Epidermal melanocyte (primary cell): ENCODE measurements around the gene FAM131B.
"Not testable (repeated sequence)": the region's sequence is repeated elsewhere in the genome, so short reads cannot be mapped to it uniquely, and the experiment has no call there.

ENCODE experiments used
- DNase-seq: peaks from one replicate; pipeline ENCODE4 v3.0.0; 2011; ENCODE audit warnings: low spot score; ENCODE audit not compliant: insufficient read length

Gene FAM131B

DNA sequence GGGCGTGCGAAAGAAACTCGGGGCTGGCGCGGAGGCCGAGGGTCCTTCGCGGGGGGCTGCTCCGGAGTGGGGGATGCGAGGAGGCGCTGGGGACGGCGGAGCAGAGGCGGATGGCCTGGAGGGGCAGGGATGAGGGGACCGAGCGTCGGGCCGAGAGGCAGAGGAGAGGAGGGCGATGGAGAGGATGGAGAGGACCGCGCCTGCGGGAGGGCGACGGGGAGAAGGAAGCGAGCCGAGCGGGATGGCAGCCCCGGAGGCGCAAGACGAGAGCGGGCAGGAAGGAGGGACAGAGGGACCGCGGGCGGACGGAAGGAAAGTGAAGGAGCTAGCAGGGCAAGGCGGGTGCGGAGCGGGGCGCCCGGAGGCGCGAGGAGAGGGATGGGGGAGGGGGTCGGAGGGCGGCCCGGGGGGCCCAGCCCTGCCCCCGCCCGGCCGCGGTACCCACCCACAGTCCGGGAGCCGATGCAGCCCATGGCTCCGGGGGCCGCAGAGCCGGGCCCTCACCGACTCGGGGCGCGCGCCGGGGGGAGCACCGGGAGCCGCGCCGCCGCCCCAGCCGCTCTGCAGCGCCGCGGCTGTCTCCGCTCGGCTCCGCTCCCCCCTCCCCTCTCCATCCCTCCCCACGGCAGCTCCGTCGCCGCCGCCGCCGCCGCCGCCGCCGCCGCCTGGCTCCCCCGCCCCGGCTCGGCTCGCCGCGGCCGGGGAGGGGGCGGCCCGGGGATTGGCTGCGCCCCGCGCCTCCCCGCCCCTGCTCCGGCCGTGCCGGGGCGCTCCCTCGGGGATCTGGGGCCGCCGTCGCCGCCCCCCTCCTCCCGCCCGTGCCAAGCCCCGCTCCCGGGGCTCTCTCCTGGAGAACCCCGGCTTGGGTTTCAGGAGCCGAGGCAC is at the start of gene FAM131B:
Gene FAM131B (minus strand): TSS at position 583 of the 885 bp plus-strand sequence. CDS start 110 bp downstream, at position 473.
- no peak for DNase-seq

DNA sequence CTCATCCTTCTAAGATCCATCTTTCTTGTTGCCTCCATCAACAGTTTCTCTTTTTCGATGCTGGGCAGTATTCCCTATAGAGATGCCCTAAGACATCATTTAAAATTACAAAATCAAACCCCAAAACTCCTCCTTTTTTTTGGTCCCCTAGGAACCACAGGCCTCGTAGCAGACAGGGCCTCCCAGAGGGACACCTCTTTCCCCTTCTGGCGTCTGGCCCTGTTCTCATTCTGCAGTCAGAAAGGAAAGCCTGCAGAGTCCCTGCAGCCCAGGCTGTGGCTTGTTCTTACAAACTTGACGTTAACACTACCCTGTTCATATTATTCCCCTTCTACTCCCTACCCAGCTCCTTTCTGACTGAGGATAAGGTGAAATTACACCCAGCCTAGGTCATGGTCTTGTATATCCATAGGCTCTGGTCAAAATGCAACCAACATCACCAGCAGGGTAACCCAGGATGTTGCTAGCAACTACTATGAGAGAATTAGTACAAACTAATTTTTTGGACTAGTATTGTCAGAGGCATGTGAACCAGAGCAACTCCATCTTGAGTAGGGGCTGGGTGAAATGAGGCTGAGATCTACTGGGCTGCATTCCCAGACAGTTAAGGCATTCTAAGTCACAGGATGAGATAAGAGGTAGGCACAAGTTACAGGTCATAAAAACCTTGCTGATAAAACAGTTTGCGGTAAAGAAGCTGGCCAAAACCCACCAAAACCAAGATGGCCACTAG is 49.6 kb upstream of the FAM131B start:
- DNase-seq = no peak

DNA sequence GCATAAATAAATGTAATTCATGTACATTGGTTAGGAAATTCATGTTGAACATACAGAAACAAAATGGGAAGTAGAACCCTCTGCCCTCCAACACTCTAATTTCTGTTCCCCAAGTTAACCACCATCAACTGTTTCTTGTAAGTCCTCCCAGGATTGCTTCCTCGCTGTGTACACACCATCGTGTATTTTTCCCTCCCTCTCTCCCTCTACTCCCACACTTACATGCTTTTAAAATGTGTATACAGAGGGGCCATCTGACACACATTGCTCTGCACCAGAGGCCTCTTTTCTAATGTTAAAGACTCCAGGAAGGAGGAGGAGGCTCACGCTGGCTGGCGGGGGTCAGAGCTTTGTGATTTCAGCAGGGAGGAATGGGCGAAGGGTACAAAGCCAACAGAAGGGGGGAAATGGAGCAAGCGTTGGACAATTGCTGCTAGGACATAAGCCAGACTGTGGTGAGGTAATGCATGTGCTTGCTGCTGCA is 48.0 kb upstream of the FAM131B start:
- DNase-seq = no peak

DNA sequence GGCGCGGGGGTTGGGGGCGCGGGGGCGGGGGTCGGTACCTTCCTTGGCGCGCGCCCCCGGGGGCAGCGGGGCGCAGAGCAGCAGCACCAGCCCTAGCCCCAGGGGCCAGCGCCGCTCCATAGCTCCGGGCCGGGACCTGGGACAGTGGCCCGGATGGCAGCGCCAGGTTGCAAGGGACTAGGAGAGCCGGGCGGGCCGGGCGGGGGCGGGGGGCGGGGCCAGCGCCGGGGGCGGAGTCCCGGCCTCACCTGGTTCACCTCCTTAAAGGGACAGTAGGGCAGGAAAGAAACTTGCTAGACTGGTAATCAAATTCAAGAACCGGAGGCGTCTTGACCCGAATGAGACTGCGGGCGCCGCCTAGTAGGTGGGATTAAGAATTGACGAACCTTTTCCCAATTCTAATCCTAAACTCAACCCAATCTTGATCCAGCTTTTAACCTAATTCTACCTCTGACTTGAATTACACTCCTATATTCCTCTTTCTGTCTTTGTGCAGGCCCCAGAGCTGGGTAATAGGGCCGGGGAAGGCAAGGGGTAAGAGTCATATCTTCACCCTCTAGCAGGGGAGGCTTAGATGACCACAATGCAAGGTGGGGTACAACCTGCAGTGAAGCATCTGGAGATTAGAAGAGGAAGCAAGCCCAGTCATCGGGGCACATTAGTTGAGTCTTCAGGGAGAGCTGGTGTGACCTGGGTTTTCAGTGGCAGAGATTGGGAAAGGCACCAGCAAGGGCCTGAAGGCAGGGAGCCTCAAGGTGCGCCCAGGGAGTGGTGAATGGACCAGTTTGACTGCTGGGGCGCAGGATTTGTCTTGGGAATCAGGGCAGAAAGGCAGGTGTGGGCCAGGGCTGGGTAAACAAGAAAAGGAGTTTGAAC is 46.4 kb upstream of the FAM131B start, which contains the start of gene EPHA1:
Gene EPHA1 (minus strand): TSS at position 171 of the 876 bp plus-strand sequence. CDS start 51 bp downstream, at position 120.
- DNase-seq = no peak

DNA sequence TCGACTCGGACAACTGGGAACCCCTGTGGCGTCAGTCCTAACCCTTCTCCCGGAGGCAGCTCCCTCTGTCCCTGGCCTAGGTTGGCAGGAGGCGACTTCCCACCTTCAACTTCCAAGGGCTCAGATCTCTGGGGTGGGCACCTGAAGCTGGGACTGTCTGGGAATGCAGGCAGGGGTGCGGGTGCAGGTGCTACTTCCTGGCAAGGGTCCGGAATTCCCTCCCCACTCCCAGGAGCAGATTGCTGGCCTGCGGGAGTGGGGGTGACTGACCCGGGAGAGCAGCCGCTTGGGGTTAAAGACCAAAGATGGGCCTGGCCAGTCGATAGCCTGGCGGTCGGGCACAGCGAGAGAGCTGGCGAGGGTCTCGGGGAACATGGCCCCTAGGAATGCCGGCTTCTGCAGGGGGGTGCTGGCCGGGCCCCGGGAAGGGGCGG is 45.8 kb upstream of the FAM131B start:
- no peak for DNase-seq

DNA sequence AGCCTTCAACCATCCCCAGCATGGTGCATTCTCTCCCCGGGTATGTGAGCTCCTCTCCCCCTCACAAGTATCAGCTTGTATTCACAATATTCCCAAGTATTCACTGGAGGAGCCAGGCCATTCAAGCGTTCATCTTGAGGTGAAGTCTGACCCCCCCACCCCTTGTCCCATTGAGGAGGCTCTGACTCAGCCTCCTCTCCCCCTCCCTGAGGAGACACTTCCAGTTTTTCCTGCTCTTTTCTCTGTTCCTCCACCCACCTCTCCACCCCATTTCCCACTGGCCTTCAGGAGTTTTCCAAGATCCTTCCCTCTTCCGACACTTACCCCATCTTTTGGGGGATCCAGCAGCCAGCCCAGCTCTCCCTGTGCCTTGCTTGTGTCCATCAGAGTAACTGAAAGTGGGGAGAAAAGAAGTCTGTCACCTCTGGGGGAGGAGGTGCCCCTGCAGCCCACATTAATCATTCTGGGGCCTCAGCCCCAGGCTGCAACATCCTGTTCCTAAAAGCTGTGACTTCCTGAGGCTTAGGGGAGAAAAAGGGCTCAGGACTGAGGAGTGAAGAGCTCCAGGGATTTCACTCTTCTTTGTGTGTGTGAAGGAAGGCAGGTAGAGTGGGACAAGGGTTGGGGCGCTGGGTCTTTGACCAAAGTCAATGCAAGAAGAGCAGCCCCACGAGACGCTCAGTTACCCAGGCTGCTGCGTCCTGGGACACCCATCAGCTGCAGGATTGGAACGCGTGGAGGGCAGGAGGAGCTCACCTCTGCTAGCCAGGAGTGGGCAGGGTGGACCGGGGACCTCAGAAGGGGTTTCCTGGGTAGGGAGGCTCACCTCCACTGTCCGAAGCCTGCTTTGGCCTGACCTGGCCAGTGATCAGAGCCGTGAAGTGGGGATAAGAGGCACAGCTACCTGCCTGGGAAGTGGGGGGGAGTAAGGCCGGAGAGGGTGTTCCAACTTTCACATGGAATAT is 45.1 kb upstream of the FAM131B start:
- no peak for DNase-seq

DNA sequence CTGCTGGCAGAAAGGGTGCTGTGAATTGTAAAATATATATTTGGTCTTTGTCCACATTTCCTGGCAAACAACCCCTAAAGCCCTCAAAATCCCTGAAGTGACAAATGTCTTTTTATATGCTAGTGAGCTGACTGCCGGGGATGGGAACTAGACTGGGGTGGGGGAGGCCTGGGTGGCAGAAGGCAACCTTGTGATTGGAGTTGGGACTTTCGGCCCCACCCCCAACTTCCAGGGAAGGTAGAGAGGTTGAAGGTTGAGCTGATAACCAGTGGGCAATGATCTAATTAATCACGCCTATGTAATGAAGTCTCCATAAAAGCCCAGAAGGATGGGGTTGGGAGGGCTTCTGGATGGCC is 43.5 kb upstream of the FAM131B start:
- no peak for DNase-seq

DNA sequence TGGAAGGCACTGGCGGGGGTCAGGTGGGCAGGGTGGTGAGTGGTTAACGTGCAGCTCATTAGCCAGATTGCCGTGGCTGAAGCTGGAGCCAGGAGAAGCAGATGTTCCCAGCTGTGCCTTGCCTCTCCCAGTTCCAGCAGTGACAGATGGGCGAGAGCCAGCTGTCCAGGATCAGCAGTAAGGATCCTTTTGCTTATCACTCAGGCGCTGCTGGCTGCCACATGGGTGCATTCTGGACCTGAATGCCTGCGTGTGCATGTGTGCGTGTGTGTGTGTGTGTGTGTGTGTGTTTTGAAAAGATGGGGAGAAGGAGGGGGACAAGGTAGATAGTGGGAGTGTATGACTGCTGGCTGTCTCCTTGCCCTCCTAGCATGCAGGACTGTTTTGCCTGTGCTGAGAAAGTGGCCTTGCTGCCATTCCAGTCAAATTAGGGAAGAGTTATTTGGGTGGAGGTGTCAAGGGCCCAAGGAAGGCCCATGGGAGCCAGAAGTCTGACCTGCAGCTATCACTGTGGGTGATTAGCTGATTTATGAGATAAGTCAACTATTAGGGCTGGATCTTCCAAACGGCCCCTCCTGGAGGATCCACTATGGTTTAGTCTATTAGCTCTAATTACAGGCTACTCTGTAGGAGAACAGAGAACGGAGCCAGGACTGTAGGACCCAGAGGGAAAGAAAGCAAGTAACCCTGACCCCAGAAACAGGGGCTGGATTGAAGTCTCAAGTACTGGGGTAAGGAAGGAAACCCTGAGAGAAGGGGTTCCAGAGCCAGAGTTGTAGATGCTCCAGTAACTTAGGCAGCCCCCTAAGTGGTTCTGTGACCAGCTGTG is 42.9 kb upstream of the FAM131B start:
- DNase-seq = peak; percentile 44

DNA sequence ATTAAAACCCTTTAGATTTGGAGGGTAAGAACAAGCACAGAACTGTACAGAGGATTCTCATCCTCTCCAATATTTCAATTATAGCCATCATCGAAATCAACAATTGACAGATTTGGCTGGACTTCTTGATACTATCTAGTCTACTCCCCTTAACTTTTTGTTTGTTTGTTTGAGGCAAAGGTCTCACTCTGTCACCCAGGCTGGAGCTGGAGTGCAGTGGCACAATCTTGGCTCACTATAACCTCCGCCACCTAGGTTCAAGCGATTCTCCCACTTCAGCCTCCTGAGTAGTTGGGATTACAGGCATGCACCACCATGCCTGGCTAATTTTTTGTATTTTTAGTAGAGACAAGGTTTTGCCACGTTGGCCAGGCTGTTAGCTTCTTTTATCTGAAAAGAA is 39.7 kb upstream of the FAM131B start:
- not testable (repeated sequence) for DNase-seq

DNA sequence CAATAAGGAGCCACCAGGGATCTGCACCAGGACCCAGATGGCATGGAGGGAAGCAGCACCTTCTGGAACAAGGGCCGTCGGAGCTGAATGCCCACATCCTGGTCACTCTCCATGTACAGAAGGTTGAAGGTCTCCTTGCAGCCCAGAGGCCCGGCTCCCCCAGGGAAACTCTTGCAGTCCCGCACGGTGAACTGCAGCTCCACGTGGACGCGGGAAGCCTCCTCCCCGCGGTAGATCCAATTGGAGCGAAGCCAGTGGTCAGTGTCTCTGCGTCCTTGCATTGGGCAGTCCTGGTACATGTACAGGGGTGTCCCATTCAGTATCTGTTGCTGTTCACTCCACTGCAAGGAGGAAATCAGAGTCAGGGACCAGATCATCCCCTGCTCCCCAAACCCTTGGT is 38.8 kb upstream of the FAM131B start:
- DNase-seq = no peak

DNA sequence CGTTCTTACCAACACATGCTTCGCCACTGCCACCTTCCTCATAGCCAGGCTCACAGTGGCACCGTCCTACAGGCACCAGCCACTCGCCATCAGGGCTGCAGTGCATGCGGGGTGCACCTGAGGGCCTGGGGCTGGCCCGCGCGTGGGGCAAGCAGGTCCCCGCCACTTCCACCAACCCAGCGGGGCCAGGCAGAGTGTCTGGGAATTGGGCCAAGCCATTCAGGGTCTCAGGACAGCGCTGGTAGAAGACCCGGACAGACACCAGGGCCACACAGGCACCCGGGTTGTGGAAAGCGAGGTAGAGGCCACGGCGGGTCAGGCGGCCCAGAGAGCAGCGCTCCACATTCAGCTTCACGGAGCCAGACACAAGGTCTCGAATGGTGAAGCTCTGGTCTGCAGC is 37.1 kb upstream of the FAM131B start:
- DNase-seq = no peak

DNA sequence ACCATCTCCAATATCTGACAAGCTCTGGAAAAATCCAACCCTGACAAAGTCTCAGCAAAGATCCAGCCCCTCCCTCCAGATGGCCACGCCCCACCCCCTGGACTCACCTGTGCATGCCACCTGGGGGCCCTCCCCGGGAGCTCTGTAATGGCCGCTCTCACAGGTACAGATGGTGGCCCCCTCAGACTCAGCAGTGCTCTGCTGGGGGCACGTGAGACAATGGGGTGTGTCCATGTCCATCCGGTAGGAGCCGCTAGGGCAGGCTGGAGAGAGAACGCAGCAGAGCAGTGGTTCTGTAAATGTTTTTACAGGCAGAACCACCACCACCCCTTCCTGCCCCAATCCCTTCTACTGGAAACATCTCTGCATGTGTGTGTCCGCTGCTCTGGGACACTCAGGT is 36.6 kb upstream of the FAM131B start:
- DNase-seq = no peak

DNA sequence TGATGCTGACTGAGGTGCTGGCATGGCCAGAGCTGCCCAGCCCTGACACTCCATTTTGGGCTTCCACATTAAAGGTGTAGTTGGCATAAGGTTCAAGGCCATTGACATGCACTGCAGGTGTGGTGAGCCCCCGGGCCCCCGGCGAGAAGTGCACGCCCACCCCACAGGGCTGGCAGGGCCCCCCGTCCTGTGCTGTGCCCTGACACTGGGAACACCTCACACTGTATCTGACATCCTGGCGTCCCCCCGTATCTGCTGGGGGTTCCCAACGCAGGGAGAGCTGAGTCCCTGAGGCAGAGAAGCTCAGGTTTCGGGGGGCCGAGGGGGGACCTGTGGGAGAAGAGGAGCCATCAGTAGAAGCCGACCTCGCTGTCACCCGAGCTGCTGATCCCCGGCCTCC is 36.1 kb upstream of the FAM131B start:
- DNase-seq = no peak

DNA sequence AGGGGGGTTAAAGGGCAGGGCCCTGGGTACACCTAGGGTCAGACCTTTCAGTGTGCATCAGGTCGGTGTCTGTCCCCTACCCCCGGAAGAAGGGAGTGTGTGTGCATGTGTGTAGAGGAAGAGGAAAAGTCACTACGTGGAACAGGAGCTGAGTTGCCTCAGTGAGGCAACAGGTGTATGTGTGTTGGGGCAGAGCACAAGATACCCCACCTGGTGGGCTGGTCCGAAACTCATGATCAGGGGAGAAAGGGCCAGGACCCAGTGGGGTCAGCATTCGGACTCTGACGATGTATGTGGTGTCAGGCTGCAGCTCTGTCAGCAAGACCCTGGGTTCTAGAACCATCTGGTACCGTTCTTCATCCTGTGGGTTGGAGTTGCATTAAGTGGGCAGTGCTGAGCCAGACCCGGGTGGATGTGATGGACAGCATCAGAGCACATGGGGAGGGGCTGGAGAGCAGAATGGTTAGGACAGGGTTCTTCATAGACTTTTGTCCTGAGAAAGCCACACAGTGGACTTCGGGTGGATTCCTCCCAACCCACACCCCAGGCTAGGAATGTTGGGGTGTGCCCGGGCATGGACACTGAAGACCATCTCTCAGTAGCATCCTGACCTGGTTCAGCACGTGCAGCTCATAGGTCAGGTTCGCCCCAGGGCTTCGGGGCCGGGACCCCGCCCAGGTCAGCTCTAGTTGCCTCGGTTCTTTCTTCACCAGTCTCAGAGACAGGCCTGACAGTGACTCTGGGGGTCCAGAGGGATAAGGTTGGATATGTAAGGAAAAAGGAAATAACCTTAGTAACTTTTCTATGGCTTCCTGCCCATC is 35.4 kb upstream of the FAM131B start:
- no peak for DNase-seq

DNA sequence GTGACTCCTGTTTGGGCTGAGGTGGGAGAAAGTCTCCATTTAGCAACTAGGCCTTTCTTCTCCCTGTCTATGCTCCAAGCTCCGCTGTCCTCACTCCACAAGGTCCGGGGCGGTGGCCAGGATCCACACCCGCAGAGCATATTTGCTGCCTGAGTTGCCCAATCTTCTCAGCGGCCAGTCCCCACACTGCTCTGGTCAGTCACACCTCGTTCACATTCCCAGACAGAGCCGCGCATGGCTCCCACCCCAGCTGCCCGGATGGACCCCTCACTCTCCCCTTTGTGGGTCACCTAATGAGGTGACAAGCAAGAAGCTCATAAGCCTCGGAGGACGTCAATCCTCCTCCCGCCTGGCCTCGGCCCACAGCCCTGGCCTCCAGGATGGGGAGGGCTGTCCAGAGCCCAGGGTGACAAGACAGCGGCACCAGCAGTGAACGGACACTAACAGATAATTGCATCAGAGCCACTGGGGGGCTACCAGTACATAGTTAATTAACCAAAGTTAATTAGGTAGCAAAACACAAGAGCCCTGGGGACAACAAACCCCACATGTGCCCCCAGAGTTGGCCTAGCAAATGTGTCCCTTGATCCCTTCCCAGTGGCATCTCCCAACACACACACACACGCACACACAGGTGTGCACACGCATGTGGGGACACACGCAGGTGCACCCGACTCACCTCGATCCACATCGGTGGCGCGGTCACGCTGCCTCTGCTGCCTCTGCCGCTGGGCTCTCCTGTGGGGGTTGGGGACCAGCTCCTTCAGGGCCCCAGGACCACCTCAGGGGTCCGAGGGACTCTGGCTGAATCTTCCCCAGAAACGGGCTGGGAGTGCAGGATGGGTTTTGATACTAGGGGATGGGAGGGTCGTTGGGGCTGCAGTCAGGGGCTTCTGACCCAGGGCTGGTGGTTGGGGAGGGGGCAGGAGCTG is 34.4 kb upstream of the FAM131B start:
- DNase-seq = no peak

DNA sequence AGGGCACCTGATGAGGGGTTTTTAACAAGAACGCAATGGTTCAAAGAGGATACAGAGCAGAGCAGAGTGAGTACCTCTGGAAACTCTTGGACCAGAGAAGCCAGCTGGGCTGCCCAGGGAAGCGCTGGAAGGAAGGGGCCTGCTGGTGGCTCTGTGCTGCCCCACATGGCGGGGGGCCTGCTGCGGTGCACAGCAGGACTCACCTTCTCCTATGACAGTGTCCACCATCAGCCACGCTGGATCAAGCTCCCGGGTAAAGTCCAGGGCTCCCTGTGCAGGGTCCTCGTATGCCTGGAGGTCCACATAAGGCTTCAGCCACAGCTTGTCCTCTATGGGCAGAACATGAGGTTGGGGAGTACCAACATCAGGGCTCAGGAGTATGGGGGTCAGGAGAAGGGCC is 33.7 kb upstream of the FAM131B start:
- no peak for DNase-seq
